ENCODE results near the gene GSG1L.

The GSG1L gene

DNA sequence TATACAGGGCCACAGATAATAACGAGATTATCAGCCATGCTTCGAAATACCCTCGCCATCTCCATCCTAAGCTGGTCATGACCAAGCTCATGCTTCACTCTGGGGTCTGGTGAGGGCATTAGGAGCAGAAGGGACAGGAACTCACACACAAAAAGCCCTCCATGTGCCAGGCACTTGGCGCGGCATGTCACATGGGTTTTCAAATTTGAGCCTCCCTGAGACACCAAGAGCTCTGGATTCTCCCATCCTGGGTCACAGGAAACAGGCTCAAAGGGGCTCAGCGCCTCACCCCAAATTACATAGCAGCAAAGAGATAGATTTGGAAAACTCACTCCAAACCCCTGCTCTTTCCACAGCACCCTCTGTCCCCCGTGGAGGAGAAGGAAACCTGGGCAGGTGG, 239.5 kb downstream of the GSG1L start:
- no peak for DNase-seq (ENCODE audit: low spot score)
- no CpG with 5 or more reads among the region's 7 CpGs for WGBS, 2 donors (ENCODE audit: extremely low coverage in 2 of 2, insufficient read length in 2 of 2, insufficient replicate concordance in 1 of 2)

GRCh38 chr16:27823421-27823820, 240.1 kb downstream of the GSG1L start:
- Histone ChIP-seq H4K91ac (ENCODE audit: low read depth, low read length, poor library complexity) (no peak overlapping the region), H3K4me3 (ENCODE audit: low read length in 2 of 2) (no peak overlapping the region), H3K36me3 (replicated peaks in 1 of 2; ENCODE audit: control insufficient read depth in 2 of 2, insufficient read depth in 2 of 2, low read length in 2 of 2) (no peaks in the 10 kb centered on the region), H2BK15ac (ENCODE audit: low read length) (no peak overlapping the region), H4K8ac (ENCODE audit: low read depth, low read length) (no peak overlapping the region), H3K27ac (replicated peaks; ENCODE audit: low read length) (no peak overlapping the region), H2BK12ac (ENCODE audit: low read length) (no peak overlapping the region), H2BK120ac (ENCODE audit: low read depth, low read length) (no peak overlapping the region), H3K9ac (ENCODE audit: low read depth, low read length, poor library complexity) (no peak overlapping the region), H3K4ac (ENCODE audit: low read length) (no peak overlapping the region), H3K79me1 (ENCODE audit: low read depth, low read length) (no peaks in the 10 kb centered on the region), H2BK5ac (ENCODE audit: low read length) (no peak overlapping the region), H3K4me2 (ENCODE audit: insufficient read depth, low read length, poor library complexity, severe bottlenecking) (no peak overlapping the region), H3K9me3 (replicated peaks in 1 of 2; ENCODE audit: control insufficient read depth in 2 of 2, insufficient read depth in 1 of 2, low read depth in 1 of 2, low read length in 2 of 2) (peaks cover 0 to 2% of the 10 kb centered on the region in 2 donors), H3K27me3 (ENCODE audit: control insufficient read depth in 3 of 3, insufficient read depth in 3 of 3, low read depth in 1 of 3, low read length in 3 of 3) (peaks cover 0 to 19% (median 0%) of the 10 kb centered on the region in 3 experiments), H3K18ac (ENCODE audit: low read length) (no peak overlapping the region), H3K14ac (ENCODE audit: low read length) (no peak overlapping the region), H3K4me1 (ENCODE audit: control insufficient read depth in 2 of 2, insufficient read depth in 1 of 2, low read depth in 1 of 2, low read length in 2 of 2) (no peaks in the 10 kb centered on the region), H3K23ac (ENCODE audit: low read depth, low read length, poor library complexity) (no peak overlapping the region), H2AK5ac (ENCODE audit: low read depth, low read length) (no peak overlapping the region), H2AFZ (ENCODE audit: low read length) (no peak overlapping the region)
- DNase-seq (ENCODE audit: low spot score), result no peak
- WGBS, 2 donors (ENCODE audit: extremely low coverage in 2 of 2, insufficient read length in 2 of 2, insufficient replicate concordance in 1 of 2), result no CpG with 5 or more reads among the region's 8 CpGs

More for the DNA sequence above, 239.5 kb downstream of the GSG1L start:
- Histone ChIP-seq H2AFZ (ENCODE audit: low read length) (no peak overlapping the region), H3K4ac (ENCODE audit: low read length) (no peak overlapping the region), H3K4me1 (ENCODE audit: control insufficient read depth in 2 of 2, insufficient read depth in 1 of 2, low read depth in 1 of 2, low read length in 2 of 2) (no peaks in the 10 kb centered on the region), H2BK5ac (ENCODE audit: low read length) (no peak overlapping the region), H3K4me3 (ENCODE audit: low read length in 2 of 2) (no peak overlapping the region), H3K23ac (ENCODE audit: low read depth, low read length, poor library complexity) (no peak overlapping the region), H3K18ac (ENCODE audit: low read length) (peak overlapping the region; percentile 40), H3K79me1 (ENCODE audit: low read depth, low read length) (no peaks in the 10 kb centered on the region), H3K36me3 (replicated peaks in 1 of 2; ENCODE audit: control insufficient read depth in 2 of 2, insufficient read depth in 2 of 2, low read length in 2 of 2) (no peaks in the 10 kb centered on the region), H3K14ac (ENCODE audit: low read length) (no peak overlapping the region), H3K9me3 (replicated peaks in 1 of 2; ENCODE audit: control insufficient read depth in 2 of 2, insufficient read depth in 1 of 2, low read depth in 1 of 2, low read length in 2 of 2) (peaks cover 0 to 7% of the 10 kb centered on the region in 2 donors), H3K4me2 (ENCODE audit: insufficient read depth, low read length, poor library complexity, severe bottlenecking) (no peak overlapping the region), H3K27me3 (ENCODE audit: control insufficient read depth in 3 of 3, insufficient read depth in 3 of 3, low read depth in 1 of 3, low read length in 3 of 3) (peaks cover 0 to 16% (median 0%) of the 10 kb centered on the region in 3 experiments), H2BK120ac (ENCODE audit: low read depth, low read length) (no peak overlapping the region), H2BK15ac (ENCODE audit: low read length) (no peak overlapping the region), H4K91ac (ENCODE audit: low read depth, low read length, poor library complexity) (no peak overlapping the region), H3K9ac (ENCODE audit: low read depth, low read length, poor library complexity) (no peak overlapping the region), H4K8ac (ENCODE audit: low read depth, low read length) (no peak overlapping the region), H3K27ac (replicated peaks; ENCODE audit: low read length) (no peak overlapping the region), H2BK12ac (ENCODE audit: low read length) (no peak overlapping the region), H2AK5ac (ENCODE audit: low read depth, low read length) (no peak overlapping the region)

DNA sequence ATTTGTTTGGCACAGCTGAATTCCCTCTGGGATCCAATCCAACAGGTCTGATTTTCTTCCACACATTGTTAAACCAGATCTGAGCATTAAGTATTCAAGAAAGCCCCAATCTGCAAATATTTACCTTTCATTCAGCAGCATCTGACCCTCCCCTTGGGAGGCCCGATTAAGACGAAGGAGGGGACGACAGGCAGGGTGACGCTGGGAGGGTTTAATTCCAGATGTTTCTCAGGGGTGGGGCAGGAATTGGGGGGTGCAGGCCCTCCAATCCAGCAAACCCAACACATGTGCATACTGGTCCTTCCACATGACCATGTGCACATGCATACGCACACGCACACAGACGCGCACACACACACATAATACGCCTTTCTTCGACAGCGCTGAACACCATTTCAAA, 240.5 kb downstream of the GSG1L start:
- no peaks in the 10 kb centered on the region for H3K36me3 ChIP-seq (replicated peaks in 1 of 2; ENCODE audit: control insufficient read depth in 2 of 2, insufficient read depth in 2 of 2, low read length in 2 of 2)
- H3K4me1 ChIP-seq (ENCODE audit: control insufficient read depth in 2 of 2, insufficient read depth in 1 of 2, low read depth in 1 of 2, low read length in 2 of 2), result no peaks in the 10 kb centered on the region
- H3K4ac ChIP-seq (ENCODE audit: low read length), result no peak overlapping the region
- H3K4me2 ChIP-seq (ENCODE audit: insufficient read depth, low read length, poor library complexity, severe bottlenecking), result no peak overlapping the region
- H2BK120ac ChIP-seq (ENCODE audit: low read depth, low read length), result no peak overlapping the region
- H4K91ac ChIP-seq (ENCODE audit: low read depth, low read length, poor library complexity), result no peak overlapping the region
- WGBS, 2 donors (ENCODE audit: extremely low coverage in 2 of 2, insufficient read length in 2 of 2, insufficient replicate concordance in 1 of 2), result no CpG with 5 or more reads among the region's 11 CpGs
- DNase-seq (ENCODE audit: low spot score), result no peak
- no peak overlapping the region for H4K8ac ChIP-seq (ENCODE audit: low read depth, low read length)
- H3K18ac ChIP-seq (ENCODE audit: low read length), result no peak overlapping the region
- no peak overlapping the region for H2AFZ ChIP-seq (ENCODE audit: low read length)
- H2BK12ac ChIP-seq (ENCODE audit: low read length), result no peak overlapping the region
- H3K27ac ChIP-seq (replicated peaks; ENCODE audit: low read length), result no peak overlapping the region
- H3K27me3 ChIP-seq (ENCODE audit: control insufficient read depth in 3 of 3, insufficient read depth in 3 of 3, low read depth in 1 of 3, low read length in 3 of 3), result peaks cover 0 to 21% (median 0%) of the 10 kb centered on the region in 3 experiments
- no peak overlapping the region for H3K14ac ChIP-seq (ENCODE audit: low read length)
- H3K79me1 ChIP-seq (ENCODE audit: low read depth, low read length), result no peaks in the 10 kb centered on the region
- no peak overlapping the region for H3K9ac ChIP-seq (ENCODE audit: low read depth, low read length, poor library complexity)
- no peak overlapping the region for H2AK5ac ChIP-seq (ENCODE audit: low read depth, low read length)
- no peak overlapping the region for H2BK5ac ChIP-seq (ENCODE audit: low read length)
- H3K4me3 ChIP-seq (ENCODE audit: low read length in 2 of 2), result no peak overlapping the region
- no peak overlapping the region for H2BK15ac ChIP-seq (ENCODE audit: low read length)
- H3K9me3 ChIP-seq (replicated peaks in 1 of 2; ENCODE audit: control insufficient read depth in 2 of 2, insufficient read depth in 1 of 2, low read depth in 1 of 2, low read length in 2 of 2), result no peaks in the 10 kb centered on the region
- no peak overlapping the region for H3K23ac ChIP-seq (ENCODE audit: low read depth, low read length, poor library complexity)

GRCh38 chr16:27822529-27822928, 241.0 kb downstream of the GSG1L start:
- H3K27ac ChIP-seq (replicated peaks; ENCODE audit: low read length), result no peak overlapping the region
- no peak overlapping the region for H2AK5ac ChIP-seq (ENCODE audit: low read depth, low read length)
- H3K14ac ChIP-seq (ENCODE audit: low read length), result no peak overlapping the region
- no peak overlapping the region for H2BK5ac ChIP-seq (ENCODE audit: low read length)
- no peaks in the 10 kb centered on the region for H3K79me1 ChIP-seq (ENCODE audit: low read depth, low read length)
- no peaks in the 10 kb centered on the region for H3K4me1 ChIP-seq (ENCODE audit: control insufficient read depth in 2 of 2, insufficient read depth in 1 of 2, low read depth in 1 of 2, low read length in 2 of 2)
- H3K27me3 ChIP-seq (ENCODE audit: control insufficient read depth in 3 of 3, insufficient read depth in 3 of 3, low read depth in 1 of 3, low read length in 3 of 3), result peaks cover 0 to 25% (median 0%) of the 10 kb centered on the region in 3 experiments
- no peak overlapping the region for H3K4me3 ChIP-seq (ENCODE audit: low read length in 2 of 2)
- no peaks in the 10 kb centered on the region for H3K36me3 ChIP-seq (replicated peaks in 1 of 2; ENCODE audit: control insufficient read depth in 2 of 2, insufficient read depth in 2 of 2, low read length in 2 of 2)
- H3K18ac ChIP-seq (ENCODE audit: low read length), result no peak overlapping the region
- no peak overlapping the region for H2BK12ac ChIP-seq (ENCODE audit: low read length)
- H4K8ac ChIP-seq (ENCODE audit: low read depth, low read length), result no peak overlapping the region
- no CpG with 5 or more reads among the region's 7 CpGs for WGBS, 2 donors (ENCODE audit: extremely low coverage in 2 of 2, insufficient read length in 2 of 2, insufficient replicate concordance in 1 of 2)
- no peak overlapping the region for H2AFZ ChIP-seq (ENCODE audit: low read length)
- no peak overlapping the region for H3K23ac ChIP-seq (ENCODE audit: low read depth, low read length, poor library complexity)
- H3K4me2 ChIP-seq (ENCODE audit: insufficient read depth, low read length, poor library complexity, severe bottlenecking), result no peak overlapping the region
- H3K9ac ChIP-seq (ENCODE audit: low read depth, low read length, poor library complexity), result no peak overlapping the region
- no peak overlapping the region for H4K91ac ChIP-seq (ENCODE audit: low read depth, low read length, poor library complexity)
- H2BK15ac ChIP-seq (ENCODE audit: low read length), result no peak overlapping the region
- H2BK120ac ChIP-seq (ENCODE audit: low read depth, low read length), result no peak overlapping the region
- H3K9me3 ChIP-seq (replicated peaks in 1 of 2; ENCODE audit: control insufficient read depth in 2 of 2, insufficient read depth in 1 of 2, low read depth in 1 of 2, low read length in 2 of 2), result no peaks in the 10 kb centered on the region
- no peak for DNase-seq (ENCODE audit: low spot score)
- H3K4ac ChIP-seq (ENCODE audit: low read length), result no peak overlapping the region
